OCI-LY1 (cell line): ENCODE data around the gene CERK.

ENCODE experiments used
- H2AFZ ChIP-seq: fragments of 200-600 bp; sonication (generic), shearing (Covaris generic); 2 replicates; pipeline ENCODE4 v1.6.0; 2014; ENCODE audit warnings: antibody characterized with exemption, mild to moderate bottlenecking, low read length
- H3F3A ChIP-seq: fragments of 200-600 bp; sonication (generic), shearing (Covaris generic); 2 replicates; pipeline ENCODE4 v1.6.0; 2014; ENCODE audit warnings: mild to moderate bottlenecking, antibody characterized with exemption, low read length, moderate library complexity; ENCODE audit not compliant: insufficient read depth
- H3K27ac ChIP-seq: fragments of 200-600 bp; sonication (generic); 2 replicates; pipeline ENCODE4 v1.5.1; 2014; ENCODE audit warnings: low read length, mixed run types, mild to moderate bottlenecking, low read depth; ENCODE audit not compliant: poor library complexity, severe bottlenecking
- H3K27me3 ChIP-seq: fragments of 200-600 bp; sonication (generic); 2 replicates; pipeline ENCODE4 v1.6.0; 2014; ENCODE audit warnings: antibody characterized with exemption, mild to moderate bottlenecking, low read length, moderate library complexity; ENCODE audit not compliant: insufficient read depth
- H3K36me3 ChIP-seq: fragments of 200-600 bp; sonication (generic); 2 replicates; pipeline ENCODE4 v1.6.1; 2014; ENCODE audit warnings: mild to moderate bottlenecking, antibody characterized with exemption, low read length, moderate library complexity, mixed read lengths; ENCODE audit not compliant: insufficient read depth
- H3K4me1 ChIP-seq: fragments of 200-600 bp; sonication (generic); 2 replicates; pipeline ENCODE4 v1.5.1; 2014; ENCODE audit warnings: mild to moderate bottlenecking, low read length, moderate library complexity; ENCODE audit not compliant: insufficient read depth, severe bottlenecking
- H3K4me2 ChIP-seq: fragments of 200-600 bp; sonication (generic), shearing (Covaris generic); 2 replicates; pipeline ENCODE4 v1.6.1; 2014; ENCODE audit warnings: low read length
- H3K4me3 ChIP-seq: fragments of 200-600 bp; sonication (generic); 2 replicates; pipeline ENCODE4 v1.5.1; 2014; ENCODE audit warnings: low read length, low read depth, mild to moderate bottlenecking, mixed read lengths; ENCODE audit not compliant: poor library complexity, severe bottlenecking
- H3K79me2 ChIP-seq: fragments of 200-600 bp; shearing (Covaris generic); 2 replicates; pipeline ENCODE4 v1.6.1; 2016; ENCODE audit warnings: mixed run types, low read length, mixed read lengths; ENCODE audit not compliant: insufficient read depth
- H3K9ac ChIP-seq: fragments of 200-600 bp; sonication (generic), shearing (Covaris generic); 2 replicates; pipeline ENCODE4 v1.6.1; 2014; ENCODE audit warnings: mild to moderate bottlenecking, low read length, mixed read lengths
- H3K9me2 ChIP-seq: fragments of 200-600 bp; sonication (generic), shearing (Covaris generic); 2 replicates; pipeline ENCODE4 v1.6.1; 2014; ENCODE audit warnings: low read depth, mild to moderate bottlenecking, low read length, mixed read lengths
- H3K9me3 ChIP-seq: fragments of 200-600 bp; shearing (Covaris generic); 2 replicates; pipeline ENCODE4 v1.6.1; 2014; ENCODE audit warnings: low read length, mixed read lengths
- H4K20me1 ChIP-seq: fragments of 200-600 bp; sonication (generic), shearing (Covaris generic); 2 replicates; pipeline ENCODE4 v1.6.0; 2016; ENCODE audit warnings: mild to moderate bottlenecking, low read length; ENCODE audit not compliant: insufficient read depth
- EZH2 ChIP-seq: fragments of 200-600 bp; sonication (generic), shearing (Covaris generic); IDR thresholded peaks from 2 replicates; pipeline ENCODE4 v1.8.0; 2017; ENCODE audit warnings: borderline replicate concordance, mixed run types, mild to moderate bottlenecking, antibody characterized with exemption, low read length, moderate library complexity, mixed read lengths
- TF ChIP-seq, protein P1 (sequence below): fragments of 200-600 bp; sonication (generic), shearing (Covaris generic); IDR thresholded peaks from 2 replicates; pipeline ENCODE4 v1.5.1; 2017; ENCODE audit warnings: mild to moderate bottlenecking, antibody characterized with exemption, low read length, moderate library complexity, mixed read lengths

The CERK gene

DNA sequence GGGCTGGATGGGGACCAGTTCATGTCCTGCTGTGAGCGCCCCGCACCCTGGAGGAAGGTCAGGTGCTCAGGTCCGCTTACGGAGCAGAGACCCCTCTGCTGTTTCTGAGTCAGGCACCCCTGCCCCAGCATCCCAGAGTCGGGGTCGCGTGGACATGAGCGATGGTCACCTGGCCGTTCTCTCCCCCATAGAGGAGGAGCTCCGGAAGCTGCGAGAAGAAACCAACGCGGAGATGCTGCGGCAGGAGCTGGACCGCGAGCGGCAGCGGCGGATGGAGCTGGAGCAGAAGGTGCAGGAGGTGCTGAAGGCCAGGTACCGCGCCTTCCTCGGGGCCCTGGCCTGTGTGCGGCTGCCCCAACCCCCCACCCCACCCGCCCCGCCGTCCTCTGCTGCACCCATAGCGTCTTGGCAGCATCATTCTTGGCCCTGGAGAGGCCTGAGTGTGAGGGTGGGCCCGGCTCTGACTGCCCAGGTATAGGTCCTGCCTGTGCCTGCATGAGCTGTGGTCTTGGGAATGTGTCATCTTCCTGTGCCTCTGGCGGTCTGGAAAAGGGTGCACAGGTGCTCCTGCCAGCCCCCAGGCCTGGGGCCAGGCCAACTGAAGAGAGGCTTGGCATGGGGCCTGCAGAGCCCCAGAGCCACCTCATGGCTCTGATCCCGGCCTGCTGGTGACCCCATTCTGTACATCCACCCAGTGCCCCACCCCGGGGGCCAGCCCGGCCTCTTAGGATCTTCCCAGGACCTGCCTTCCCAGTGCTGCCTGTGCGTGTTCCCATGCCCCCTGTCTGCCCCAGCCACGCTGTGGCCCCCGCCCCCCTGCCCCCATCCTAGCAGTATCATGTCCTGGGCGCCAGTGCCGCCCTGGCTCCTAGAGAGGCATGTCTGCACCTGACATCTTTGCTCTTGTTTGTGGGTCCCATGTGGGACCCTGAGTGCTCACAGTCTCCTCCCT lies 79.8 kb downstream of the CERK start:
- Histone ChIP-seq H3K27me3 (no peaks in the 10 kb centered on the region), H3K9me3 (no peaks in the 10 kb centered on the region), H2AFZ (no peak overlapping the region), H3K4me1 (peaks cover 6% of the 10 kb centered on the region), H3K9me2 (no peaks in the 10 kb centered on the region), H3K4me2 (no peak overlapping the region), H3K36me3 (no peaks in the 10 kb centered on the region), H3K79me2 (no peaks in the 10 kb centered on the region), H3K27ac (no peak overlapping the region), H3F3A (no peaks in the 10 kb centered on the region), H4K20me1 (no peaks in the 10 kb centered on the region), H3K9ac (no peak overlapping the region), H3K4me3 (no peak overlapping the region)
- no peak for TF ChIP-seq EZH2
- TF ChIP-seq, protein P1, sequence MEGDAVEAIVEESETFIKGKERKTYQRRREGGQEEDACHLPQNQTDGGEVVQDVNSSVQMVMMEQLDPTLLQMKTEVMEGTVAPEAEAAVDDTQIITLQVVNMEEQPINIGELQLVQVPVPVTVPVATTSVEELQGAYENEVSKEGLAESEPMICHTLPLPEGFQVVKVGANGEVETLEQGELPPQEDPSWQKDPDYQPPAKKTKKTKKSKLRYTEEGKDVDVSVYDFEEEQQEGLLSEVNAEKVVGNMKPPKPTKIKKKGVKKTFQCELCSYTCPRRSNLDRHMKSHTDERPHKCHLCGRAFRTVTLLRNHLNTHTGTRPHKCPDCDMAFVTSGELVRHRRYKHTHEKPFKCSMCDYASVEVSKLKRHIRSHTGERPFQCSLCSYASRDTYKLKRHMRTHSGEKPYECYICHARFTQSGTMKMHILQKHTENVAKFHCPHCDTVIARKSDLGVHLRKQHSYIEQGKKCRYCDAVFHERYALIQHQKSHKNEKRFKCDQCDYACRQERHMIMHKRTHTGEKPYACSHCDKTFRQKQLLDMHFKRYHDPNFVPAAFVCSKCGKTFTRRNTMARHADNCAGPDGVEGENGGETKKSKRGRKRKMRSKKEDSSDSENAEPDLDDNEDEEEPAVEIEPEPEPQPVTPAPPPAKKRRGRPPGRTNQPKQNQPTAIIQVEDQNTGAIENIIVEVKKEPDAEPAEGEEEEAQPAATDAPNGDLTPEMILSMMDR, result no peak

DNA sequence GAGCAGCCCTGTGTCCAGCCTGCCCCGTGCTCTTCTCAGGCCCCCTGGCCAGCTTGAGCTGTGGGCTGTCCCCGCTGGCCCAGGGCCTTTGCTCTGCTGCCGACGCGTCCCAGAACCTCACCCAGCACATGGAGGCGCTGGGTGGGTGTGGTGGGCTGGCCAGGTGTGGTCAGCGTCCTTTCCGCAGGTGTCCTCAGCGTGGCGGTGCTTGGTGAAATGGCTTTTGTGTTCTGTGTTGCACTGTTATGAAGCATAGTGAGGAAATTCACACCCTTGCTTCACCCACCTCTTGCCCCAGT lies 80.4 kb downstream of the CERK start:
- H3K9me2 ChIP-seq, result no peaks in the 10 kb centered on the region
- H3K79me2 ChIP-seq, result no peaks in the 10 kb centered on the region
- H3K27ac ChIP-seq, result no peak overlapping the region
- H3K4me1 ChIP-seq, result peaks cover 8% of the 10 kb centered on the region
- no peak overlapping the region for H3K4me2 ChIP-seq
- H3K4me3 ChIP-seq, result no peak overlapping the region
- H3K27me3 ChIP-seq, result no peaks in the 10 kb centered on the region
- no peaks in the 10 kb centered on the region for H3K9me3 ChIP-seq
- no peaks in the 10 kb centered on the region for H3F3A ChIP-seq
- TF ChIP-seq, protein P1, result no peak
- no peak for TF ChIP-seq EZH2
- no peak overlapping the region for H3K9ac ChIP-seq
- H3K36me3 ChIP-seq, result no peaks in the 10 kb centered on the region
- no peak overlapping the region for H2AFZ ChIP-seq
- no peaks in the 10 kb centered on the region for H4K20me1 ChIP-seq

DNA sequence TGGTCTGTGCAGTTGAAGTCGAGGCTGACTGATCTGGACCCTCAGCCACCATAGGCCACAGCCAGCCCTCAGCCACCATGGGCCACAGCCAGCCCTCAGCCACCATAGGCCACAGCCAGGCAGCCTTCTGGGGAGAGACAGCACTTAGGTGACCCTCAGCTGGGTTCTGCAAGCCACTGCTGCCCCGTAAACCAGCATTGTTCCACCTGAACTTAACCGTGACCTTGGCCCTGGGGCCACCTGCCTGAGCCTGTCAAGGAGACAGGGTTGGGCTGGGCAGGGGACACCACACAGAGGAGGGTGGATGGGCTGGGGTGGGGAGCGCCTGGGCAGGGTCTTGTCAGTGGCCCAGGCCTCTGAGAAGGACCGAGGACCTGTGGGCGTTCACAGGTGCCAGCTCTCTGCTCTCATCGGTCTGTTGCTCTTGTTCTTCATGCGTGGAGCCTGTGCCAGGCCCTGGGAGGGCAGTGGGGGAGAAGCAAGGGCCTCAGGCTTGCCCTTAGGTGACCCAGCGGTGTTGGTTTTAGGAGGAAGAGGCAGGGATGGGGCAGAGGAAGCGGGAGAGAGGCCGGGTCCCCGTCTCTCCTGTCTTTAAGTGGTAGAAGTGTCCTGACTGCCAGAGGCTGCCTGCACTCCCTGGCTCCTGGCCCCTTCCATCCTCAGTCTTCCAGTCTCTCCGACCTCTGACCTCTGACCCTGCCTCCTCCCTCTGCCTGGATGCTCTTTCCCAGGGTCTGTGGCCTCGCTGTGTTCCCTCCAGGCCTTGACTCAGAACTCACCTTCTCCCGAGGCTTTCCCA lies 81.0 kb downstream of the CERK start:
- no peak overlapping the region for H3K4me2 ChIP-seq
- H3K4me3 ChIP-seq, result no peak overlapping the region
- TF ChIP-seq EZH2, result no peak
- TF ChIP-seq, protein P1, result no peak
- no peaks in the 10 kb centered on the region for H3K9me3 ChIP-seq
- no peaks in the 10 kb centered on the region for H3K36me3 ChIP-seq
- H3F3A ChIP-seq, result no peaks in the 10 kb centered on the region
- no peaks in the 10 kb centered on the region for H3K79me2 ChIP-seq
- no peaks in the 10 kb centered on the region for H3K9me2 ChIP-seq
- H2AFZ ChIP-seq, result no peak overlapping the region
- H3K4me1 ChIP-seq, result peaks cover 8% of the 10 kb centered on the region
- no peak overlapping the region for H3K27ac ChIP-seq
- no peaks in the 10 kb centered on the region for H4K20me1 ChIP-seq
- no peak overlapping the region for H3K9ac ChIP-seq
- H3K27me3 ChIP-seq, result no peaks in the 10 kb centered on the region
